LNCAP (cell line): ENCODE data around the gene NXPH1.

Experiments used
- TF ChIP-seq, protein P1 (sequence below): fragments of 450-650 bp; IDR thresholded peaks from 2 replicates; pipeline ENCODE4 v1.5.1; 2017; ENCODE audit warnings: mild to moderate bottlenecking

NXPH1 gene

GRCh38 chr7:8582728-8583127, 149.3 kb downstream of the NXPH1 start:
- TF ChIP-seq, protein P1, sequence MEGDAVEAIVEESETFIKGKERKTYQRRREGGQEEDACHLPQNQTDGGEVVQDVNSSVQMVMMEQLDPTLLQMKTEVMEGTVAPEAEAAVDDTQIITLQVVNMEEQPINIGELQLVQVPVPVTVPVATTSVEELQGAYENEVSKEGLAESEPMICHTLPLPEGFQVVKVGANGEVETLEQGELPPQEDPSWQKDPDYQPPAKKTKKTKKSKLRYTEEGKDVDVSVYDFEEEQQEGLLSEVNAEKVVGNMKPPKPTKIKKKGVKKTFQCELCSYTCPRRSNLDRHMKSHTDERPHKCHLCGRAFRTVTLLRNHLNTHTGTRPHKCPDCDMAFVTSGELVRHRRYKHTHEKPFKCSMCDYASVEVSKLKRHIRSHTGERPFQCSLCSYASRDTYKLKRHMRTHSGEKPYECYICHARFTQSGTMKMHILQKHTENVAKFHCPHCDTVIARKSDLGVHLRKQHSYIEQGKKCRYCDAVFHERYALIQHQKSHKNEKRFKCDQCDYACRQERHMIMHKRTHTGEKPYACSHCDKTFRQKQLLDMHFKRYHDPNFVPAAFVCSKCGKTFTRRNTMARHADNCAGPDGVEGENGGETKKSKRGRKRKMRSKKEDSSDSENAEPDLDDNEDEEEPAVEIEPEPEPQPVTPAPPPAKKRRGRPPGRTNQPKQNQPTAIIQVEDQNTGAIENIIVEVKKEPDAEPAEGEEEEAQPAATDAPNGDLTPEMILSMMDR, result no peak

DNA sequence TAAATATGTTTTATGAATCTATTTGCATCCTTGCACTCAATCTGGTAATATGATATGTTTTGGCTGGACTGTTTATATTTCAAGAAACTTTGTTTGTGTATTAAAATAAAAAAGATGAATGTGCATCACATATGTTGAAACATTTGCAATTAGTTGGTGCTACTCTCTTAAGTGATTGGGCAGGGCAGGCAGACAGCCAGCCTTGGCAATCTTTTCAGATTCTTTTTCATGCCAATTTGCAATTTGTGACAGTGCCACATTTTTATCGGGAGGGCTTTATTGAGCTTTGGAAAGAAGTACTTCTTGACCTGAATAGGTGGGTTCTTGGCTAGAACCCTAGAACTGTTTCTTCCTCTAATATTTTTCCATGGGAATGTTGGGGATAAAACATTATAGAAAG, 152.2 kb downstream of the NXPH1 start:
- TF ChIP-seq, protein P1, result no peak

GRCh38 chr7:8590225-8590624, 156.8 kb downstream of the NXPH1 start:
- TF ChIP-seq, protein P1, result no peak

GRCh38 chr7:8590791-8591190, 157.4 kb downstream of the NXPH1 start:
- TF ChIP-seq, protein P1, result no peak

- TF ChIP-seq, protein P1, result no peak
Measured at GRCh38 chr7:8591289-8591688, 157.9 kb downstream of the NXPH1 start.

DNA sequence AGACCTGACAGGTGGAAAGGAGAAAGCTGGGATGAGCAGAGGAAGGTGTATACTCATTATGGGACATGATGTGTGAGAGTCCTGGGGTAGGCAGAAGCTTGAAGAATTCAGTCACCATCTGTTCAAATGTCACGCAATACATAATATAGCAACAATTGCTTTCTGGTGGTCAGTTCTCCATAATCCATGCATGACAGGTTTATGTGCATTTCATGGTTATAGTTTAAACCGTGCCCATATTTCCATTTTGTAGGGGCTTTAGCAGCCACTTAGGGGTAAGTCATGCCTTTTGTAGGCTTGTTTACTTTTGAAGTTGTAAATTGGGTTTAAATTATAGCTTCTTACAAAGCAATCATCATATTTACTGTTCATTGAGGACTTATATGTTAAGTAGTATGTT, 158.8 kb downstream of the NXPH1 start:
- TF ChIP-seq, protein P1, result no peak

GRCh38 chr7:8594115-8594514, 160.7 kb downstream of the NXPH1 start:
- TF ChIP-seq, protein P1, result no peak

DNA sequence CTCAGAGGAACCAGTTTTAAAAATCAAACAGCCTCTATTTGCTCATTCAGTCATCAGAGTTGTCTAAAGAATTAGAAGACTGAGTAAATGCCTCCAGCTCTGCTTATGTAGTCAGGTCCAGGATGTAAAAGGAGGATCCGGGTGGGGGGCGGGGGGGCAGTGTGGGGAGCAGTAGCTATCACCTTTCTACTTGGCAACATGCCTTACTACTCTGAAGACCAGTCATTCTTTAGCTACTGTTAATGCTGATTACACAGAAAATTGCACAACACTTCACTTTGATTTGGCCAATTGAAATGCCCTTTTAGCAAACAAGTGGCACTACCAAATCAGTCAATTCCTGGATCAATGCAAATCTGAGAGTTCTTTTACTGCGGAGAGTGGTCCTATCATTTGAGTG, 164.2 kb downstream of the NXPH1 start:
- TF ChIP-seq, protein P1, result no peak
